ENCODE data around the gene MDH1B. TPM values are rescaled to one million over a fixed set of nuclear protein-coding genes. Genes with fewer than 3 reads are reported as not detected.
"Not testable (repeated sequence)": the region's sequence is repeated elsewhere in the genome, so short reads cannot be mapped to it uniquely, and the experiment has no call there.

The MDH1B gene
- total RNA-seq = under 1 TPM; 0.08 to 0.15 TPM

- Mint-ChIP-seq H3K9me3 (no peaks in the 10 kb centered on the region), H3K4me3 (peak within 1 kb of the TSS; percentile 88), H3K27ac (peak within 1 kb of the TSS; percentile 89), H3K36me3 (ENCODE audit: low read depth) (peaks cover 26% of the 10 kb centered on the region), H3K4me1 (peaks cover 34% of the 10 kb centered on the region), H3K27me3 (peaks cover 3% of the 10 kb centered on the region)
- ChIA-PET CTCF (interaction anchor here (0.6 to 1.7 kb wide), 7 partner anchors 9 to 860 kb away, joined by 3 to 23 read pairs (median 4); partner anchors contain the start of gene METTL21A), POLR2A (interaction anchor here (0.8 to 1.7 kb wide), 11 partner anchors 9 to 861 kb away, joined by 3 to 16 read pairs (median 5); partner anchors contain the start of genes CREB1, EEF1B2, KLF7 and METTL21A)
- DNase-seq = peak; percentile 88
Measured at GRCh38 chr2:206765242-206766056, at the start of gene MDH1B, which contains the start of gene FASTKD2. MDH1B (minus strand) TSS chr2:206765328; CDS start chr2:206765271, 57 bp downstream. FASTKD2 (plus strand) TSS chr2:206765606; CDS start chr2:206766694, 1,088 bp downstream.

- H3K27me3 Mint-ChIP-seq = no peaks in the 10 kb centered on the region
- POLR2A ChIA-PET = no interaction called here
Measured at GRCh38 chr2:206814498-206814897, 49.4 kb upstream of the MDH1B start.

GRCh38 chr2:206812471-206812870 lies 47.3 kb upstream of the MDH1B start:
- H3K27me3 Mint-ChIP-seq; H3K9me3 Mint-ChIP-seq; H3K27ac Mint-ChIP-seq; POLR2A ChIA-PET; H3K36me3 Mint-ChIP-seq (ENCODE audit: low read depth); H3K4me3 Mint-ChIP-seq; CTCF ChIA-PET; H3K4me1 Mint-ChIP-seq; DNase-seq: not testable (repeated sequence)

More at GRCh38 chr2:206814498-206814897, 49.4 kb upstream of the MDH1B start:
- Mint-ChIP-seq H3K9me3 (no peaks in the 10 kb centered on the region), H3K4me3 (no peak overlapping the region), H3K27ac (no peak overlapping the region), H3K36me3 (ENCODE audit: low read depth) (no peaks in the 10 kb centered on the region), H3K4me1 (no peaks in the 10 kb centered on the region)
- no peak for DNase-seq
- CTCF ChIA-PET = no interaction called here

- DNase-seq; H3K9me3 Mint-ChIP-seq; CTCF ChIA-PET; H3K4me1 Mint-ChIP-seq; POLR2A ChIA-PET; H3K27ac Mint-ChIP-seq; H3K27me3 Mint-ChIP-seq; H3K4me3 Mint-ChIP-seq; H3K36me3 Mint-ChIP-seq (ENCODE audit: low read depth): not testable (repeated sequence)
Measured at GRCh38 chr2:206807624-206808023, 42.5 kb upstream of the MDH1B start.

- no peak overlapping the region for H3K27ac Mint-ChIP-seq
- POLR2A ChIA-PET = no interaction called here
- H3K4me1 Mint-ChIP-seq = peaks cover 2% of the 10 kb centered on the region
- H3K27me3 Mint-ChIP-seq = no peaks in the 10 kb centered on the region
- CTCF ChIA-PET = interaction anchor here (0.7 kb wide), 1 partner anchor 134 kb away, joined by 3 read pairs; no protein-coding TSS in a partner anchor
- no peaks in the 10 kb centered on the region for H3K9me3 Mint-ChIP-seq
- H3K36me3 Mint-ChIP-seq (ENCODE audit: low read depth) = no peaks in the 10 kb centered on the region
- no peak for DNase-seq
- H3K4me3 Mint-ChIP-seq = no peak overlapping the region
Measured at GRCh38 chr2:206805887-206806607, 40.9 kb upstream of the MDH1B start.

- ChIA-PET CTCF (interaction anchor here (0.6 kb wide), 1 partner anchor 630 kb away, joined by 3 read pairs; no protein-coding TSS in a partner anchor), POLR2A (no interaction called here)
- DNase-seq = no peak
- no peak overlapping the region for H3K27ac Mint-ChIP-seq
- H3K9me3 Mint-ChIP-seq = no peaks in the 10 kb centered on the region
- no peaks in the 10 kb centered on the region for H3K36me3 Mint-ChIP-seq (ENCODE audit: low read depth)
- no peak overlapping the region for H3K4me3 Mint-ChIP-seq
- peaks cover 10% of the 10 kb centered on the region for H3K4me1 Mint-ChIP-seq
- no peaks in the 10 kb centered on the region for H3K27me3 Mint-ChIP-seq
Measured at GRCh38 chr2:206804326-206804725, 39.2 kb upstream of the MDH1B start.

- ChIA-PET CTCF (interaction anchor here (0.8 to 3.7 kb wide), 3 partner anchors 9 to 671 kb away, joined by 3 to 39 read pairs (median 4); no protein-coding TSS in a partner anchor), POLR2A (no interaction called here)
- H3K36me3 Mint-ChIP-seq (ENCODE audit: low read depth) = no peaks in the 10 kb centered on the region
Measured at GRCh38 chr2:206802654-206803514, 37.8 kb upstream of the MDH1B start.

GRCh38 chr2:206801418-206802189 lies 36.5 kb upstream of the MDH1B start:
- Mint-ChIP-seq H3K4me3 (no peak overlapping the region), H3K9me3 (no peaks in the 10 kb centered on the region), H3K36me3 (ENCODE audit: low read depth) (no peaks in the 10 kb centered on the region), H3K4me1 (peaks cover 18% of the 10 kb centered on the region), H3K27me3 (no peaks in the 10 kb centered on the region), H3K27ac (no peak overlapping the region)
- ChIA-PET CTCF (interaction anchor here (1.0 to 3.7 kb wide), 10 partner anchors 10 to 672 kb away, joined by 3 to 39 read pairs (median 4); no protein-coding TSS in a partner anchor), POLR2A (interaction anchor here (1.7 kb wide), 1 partner anchor 672 kb away, joined by 7 read pairs; no protein-coding TSS in a partner anchor)
- no peak for DNase-seq

More at GRCh38 chr2:206802654-206803514, 37.8 kb upstream of the MDH1B start:
- Mint-ChIP-seq H3K4me1 (peaks cover 18% of the 10 kb centered on the region), H3K27me3 (no peaks in the 10 kb centered on the region), H3K27ac (no peak overlapping the region), H3K4me3 (no peak overlapping the region), H3K9me3 (no peaks in the 10 kb centered on the region)
- no peak for DNase-seq

- peak; percentile 60 for DNase-seq
- H3K27me3 Mint-ChIP-seq = no peaks in the 10 kb centered on the region
- ChIA-PET POLR2A (interaction anchor here (0.6 to 1.7 kb wide), 2 partner anchors 673 to 735 kb away, joined by 3 to 7 read pairs; no protein-coding TSS in a partner anchor), CTCF (interaction anchor here (0.8 to 3.7 kb wide), 20 partner anchors 9 to 687 kb away, joined by 3 to 39 read pairs (median 3); no protein-coding TSS in a partner anchor)
- no peaks in the 10 kb centered on the region for H3K36me3 Mint-ChIP-seq (ENCODE audit: low read depth)
- H3K27ac Mint-ChIP-seq = peak overlapping the region; percentile 46
- H3K4me1 Mint-ChIP-seq = peaks cover 18% of the 10 kb centered on the region
- H3K9me3 Mint-ChIP-seq = no peaks in the 10 kb centered on the region
- H3K4me3 Mint-ChIP-seq = peak overlapping the region; percentile 51
Measured at GRCh38 chr2:206800506-206801417, 35.6 kb upstream of the MDH1B start.

- H3K9me3 Mint-ChIP-seq = no peaks in the 10 kb centered on the region
- DNase-seq = no peak
- no peak overlapping the region for H3K4me3 Mint-ChIP-seq
- H3K27ac Mint-ChIP-seq = no peak overlapping the region
- no peaks in the 10 kb centered on the region for H3K27me3 Mint-ChIP-seq
- CTCF ChIA-PET = interaction anchor here (0.6 to 3.7 kb wide), 4 partner anchors 17 to 674 kb away, joined by 3 to 39 read pairs (median 17); no protein-coding TSS in a partner anchor
- H3K36me3 Mint-ChIP-seq (ENCODE audit: low read depth) = peaks cover 5% of the 10 kb centered on the region
- peaks cover 18% of the 10 kb centered on the region for H3K4me1 Mint-ChIP-seq
- POLR2A ChIA-PET = interaction anchor here (0.7 kb wide), 1 partner anchor 34 kb away, joined by 3 read pairs; the partner anchor contains the start of genes FASTKD2 and MDH1B
Measured at GRCh38 chr2:206799083-206799482, 34.0 kb upstream of the MDH1B start.

GRCh38 chr2:206798000-206798399 lies 32.9 kb upstream of the MDH1B start:
- CTCF ChIA-PET = interaction anchor here (1.2 to 1.7 kb wide), 3 partner anchors 11 to 675 kb away, joined by 4 read pairs; no protein-coding TSS in a partner anchor

More at GRCh38 chr2:206798000-206798399, 32.9 kb upstream of the MDH1B start:
- H3K4me3 Mint-ChIP-seq = no peak overlapping the region
- no peak for DNase-seq
- H3K27ac Mint-ChIP-seq = no peak overlapping the region
- H3K27me3 Mint-ChIP-seq = no peaks in the 10 kb centered on the region
- H3K4me1 Mint-ChIP-seq = peaks cover 18% of the 10 kb centered on the region
- H3K36me3 Mint-ChIP-seq (ENCODE audit: low read depth) = peaks cover 5% of the 10 kb centered on the region
- POLR2A ChIA-PET = no interaction called here
- H3K9me3 Mint-ChIP-seq = no peaks in the 10 kb centered on the region

Measured in activated CD4-positive, alpha-beta memory T cell treated with anti-CD3 and anti-CD28 coated beads, Interleukin-2, amount 10 ng/mL, durations not matched to agents 7 days and 5 days (primary cell).